Measurements from ENCODE around the gene E2F4. TPM values are rescaled to one million over a fixed set of nuclear protein-coding genes. Genes with fewer than 3 reads are reported as not detected.

Gene E2F4
- total and polyA plus RNA-seq, 2 experiments from 2014 or later: 67.0 to 135 TPM

GRCh38 chr16:67227567-67227921 is 35.6 kb downstream of the E2F4 start:
- H2AFZ ChIP-seq: peak overlapping the region; percentile 70; the same call in 1 of the 2 replicates
- peak overlapping the region; percentile 97 for H3K4me3 Mint-ChIP-seq
- no peaks in the 10 kb centered on the region for H3K27me3 ChIP-seq (ENCODE audit: insufficient read depth)
- no peaks in the 10 kb centered on the region for H3K9me3 Mint-ChIP-seq
- H3K4me2 ChIP-seq: peak overlapping the region; percentile 93
- H4K20me1 ChIP-seq (replicated peaks; ENCODE audit: insufficient read depth): peaks cover 5% of the 10 kb centered on the region; the same call in 1 of the 2 replicates
- peaks cover 11% of the 10 kb centered on the region for H3K79me2 ChIP-seq (replicated peaks; ENCODE audit: insufficient read depth)
- peak overlapping the region; percentile 95; the same call in 1 of the 2 replicates for H3K27ac Mint-ChIP-seq
- H3K27ac ChIP-seq (ENCODE audit: low read depth): peak overlapping the region; percentile 81; the same call in 1 of the 2 replicates
- peaks cover 47% of the 10 kb centered on the region for H3K36me3 Mint-ChIP-seq (ENCODE audit: low read depth)
- H3K4me3 ChIP-seq: peak overlapping the region; percentile 86
- H3K36me3 ChIP-seq (ENCODE audit: insufficient read depth): peaks cover 9% of the 10 kb centered on the region; the same call in 1 of the 2 replicates
- H3K27me3 Mint-ChIP-seq (ENCODE audit: insufficient read depth, low read depth, poor library complexity): peaks cover 20% of the 10 kb centered on the region
- DNase-seq (ENCODE audit: low spot score) (no peak), ATAC-seq (no peak)
- H3K9me2 ChIP-seq (ENCODE audit: insufficient read depth): no peaks in the 10 kb centered on the region
- peaks cover 3% of the 10 kb centered on the region; the same call in 1 of the 2 replicates for H3K4me1 ChIP-seq (ENCODE audit: insufficient read depth)
- peaks cover 14% of the 10 kb centered on the region for H3K4me1 Mint-ChIP-seq
- TF ChIP-seq STAT1 (IDR thresholded peaks at IDR 0.05; ENCODE audit: unreplicated experiment): no peak
- no peak for TF ChIP-seq NANOG (IDR thresholded peaks at IDR 0.05; ENCODE audit: borderline replicate concordance)
- TF ChIP-seq CREB1 (CRISPR knock-in tag; IDR thresholded peaks at IDR 0.05; ENCODE audit: low read depth): no peak
- TF ChIP-seq ZNF462 (CRISPR knock-in tag; IDR thresholded peaks at IDR 0.05): no peak
- no peak for TF ChIP-seq JUNB (IDR thresholded peaks at IDR 0.05; ENCODE audit: unreplicated experiment)
- TF ChIP-seq REST (IDR thresholded peaks at IDR 0.05; ENCODE audit: unreplicated experiment): no peak
- no peak for TF ChIP-seq EZH2 (IDR thresholded peaks at IDR 0.05; ENCODE audit: low read depth, unreplicated experiment)
- no peaks in the 10 kb centered on the region for H3F3A ChIP-seq (replicated peaks; ENCODE audit: low read depth)
